GM21381 (cell line): Measurements from ENCODE around the gene RAD1.

Experiments
- ATAC-seq: cut with Tn5 transposase; IDR thresholded peaks from one replicate; pipeline ENCODE4 v1.9.1; 2021; ENCODE audit warnings: mild to moderate bottlenecking, moderate library complexity; ENCODE audit not compliant: unreplicated experiment

The RAD1 gene

DNA sequence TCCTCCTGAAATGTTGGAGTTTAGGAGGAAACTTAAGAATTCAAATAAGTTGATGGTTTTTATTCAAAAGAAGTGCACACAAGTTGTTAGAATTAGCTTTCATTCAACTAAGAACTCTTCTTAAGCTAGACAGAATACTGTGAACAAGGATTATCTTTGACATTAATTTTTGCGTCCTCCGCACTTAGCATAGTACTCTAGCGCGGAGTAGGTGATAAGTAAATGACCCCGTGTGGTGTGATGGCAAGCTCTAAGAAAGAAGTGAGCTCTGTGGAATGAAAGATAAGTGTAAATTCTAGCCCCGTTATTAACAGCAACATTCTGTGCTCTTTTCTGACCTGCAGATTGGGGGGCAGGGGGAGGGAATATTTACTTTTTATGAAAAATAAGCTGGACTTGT is 1.2 kb upstream of the RAD1 start:
- no peak for ATAC-seq

DNA sequence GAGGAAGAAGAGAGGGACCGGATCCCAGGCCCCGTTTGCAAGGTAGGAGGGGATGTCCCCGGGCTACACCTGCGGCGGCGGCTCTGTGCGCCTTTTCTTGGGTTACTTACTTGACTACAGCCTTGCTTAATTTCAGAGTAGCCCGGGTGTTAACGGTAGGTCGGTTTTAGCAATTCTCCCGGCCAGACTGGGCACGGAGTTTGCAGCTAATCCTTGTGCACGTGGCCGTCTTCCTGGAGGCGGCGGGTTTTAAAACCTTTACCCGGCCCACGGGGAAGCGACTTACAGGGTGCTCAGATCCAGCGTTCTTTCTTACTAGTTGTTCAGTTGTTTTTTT is 520 bp upstream of the RAD1 start:
- peak; percentile 14 for ATAC-seq

DNA sequence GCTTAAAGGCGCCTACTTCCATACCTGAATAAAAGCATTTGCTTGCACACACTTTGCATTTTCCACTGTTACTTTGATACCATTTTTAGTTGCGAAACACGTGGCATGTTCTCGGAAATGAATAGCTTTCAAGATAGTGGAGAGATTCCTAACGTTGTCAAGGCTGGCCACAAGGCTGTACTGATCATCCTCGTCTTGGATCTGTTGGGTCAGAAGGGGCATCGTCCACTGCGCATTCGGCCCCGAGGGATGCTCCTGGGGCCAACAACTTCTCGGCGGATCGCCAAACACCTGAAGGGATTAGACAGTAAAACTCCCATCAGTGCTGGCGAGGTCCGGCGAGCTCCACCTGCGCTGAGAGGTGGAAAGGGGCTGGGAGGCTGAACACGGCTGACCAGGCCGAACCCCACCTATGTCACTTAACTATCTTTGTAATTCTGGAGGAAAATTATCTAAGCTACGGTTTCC is 599 bp downstream of the RAD1 start:
- ATAC-seq, result peak; percentile 14

DNA sequence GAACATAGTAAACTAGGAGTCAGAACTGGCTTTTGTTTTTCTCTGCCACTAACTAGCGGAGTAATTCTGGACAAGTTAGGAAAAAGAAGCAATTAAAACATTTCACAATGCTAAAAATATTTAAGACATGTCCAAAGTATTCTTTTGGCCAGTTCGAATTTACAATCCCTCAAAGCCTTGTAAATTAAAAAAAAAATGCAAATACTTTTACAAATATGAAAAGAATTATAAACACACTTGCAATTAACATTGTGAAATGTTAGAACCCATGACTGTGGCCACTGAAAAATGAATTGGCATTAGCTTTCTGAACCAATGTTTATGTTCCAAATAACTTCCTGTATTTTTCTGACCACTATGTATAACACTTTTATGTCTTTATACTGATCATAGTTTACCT is 2.2 kb downstream of the RAD1 start:
- no peak for ATAC-seq

DNA sequence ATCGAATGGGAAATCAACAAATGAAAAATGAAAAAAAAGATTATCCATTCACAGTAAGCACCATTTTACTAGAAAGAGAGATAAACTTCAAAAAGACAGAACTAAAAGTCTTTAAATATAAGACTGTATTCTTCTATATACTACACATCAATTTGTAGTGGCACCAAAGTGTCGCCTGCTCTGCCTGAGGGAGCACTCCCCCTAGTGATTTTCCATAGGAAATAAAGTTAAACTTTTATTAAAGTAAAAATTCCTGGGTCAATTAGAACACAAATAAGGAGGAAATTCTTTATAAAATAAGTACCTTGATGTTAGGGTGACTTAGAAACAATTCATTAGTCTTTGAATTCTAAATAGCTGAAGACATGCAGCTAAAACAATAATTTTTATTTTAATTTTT is 9.7 kb downstream of the RAD1 start:
- ATAC-seq, result no peak

DNA sequence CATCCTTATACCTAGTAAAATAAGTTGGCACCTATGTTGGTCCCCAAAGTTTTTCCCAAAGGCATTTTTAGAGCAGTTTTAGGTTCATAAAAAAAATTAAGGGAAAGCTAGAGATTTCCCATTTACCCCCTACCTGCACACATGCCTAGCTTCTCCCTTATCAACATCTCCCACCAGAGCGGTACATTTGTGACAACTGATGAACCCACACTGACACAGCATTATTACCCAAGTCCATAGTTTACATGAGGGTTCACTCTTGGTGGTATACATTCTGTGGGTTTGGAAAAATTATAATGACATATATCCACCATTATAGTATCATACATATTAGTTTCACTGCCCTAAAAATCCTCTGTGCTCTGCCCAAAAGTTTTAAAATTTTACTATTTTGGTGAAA is 12.0 kb downstream of the RAD1 start:
- no peak for ATAC-seq

DNA sequence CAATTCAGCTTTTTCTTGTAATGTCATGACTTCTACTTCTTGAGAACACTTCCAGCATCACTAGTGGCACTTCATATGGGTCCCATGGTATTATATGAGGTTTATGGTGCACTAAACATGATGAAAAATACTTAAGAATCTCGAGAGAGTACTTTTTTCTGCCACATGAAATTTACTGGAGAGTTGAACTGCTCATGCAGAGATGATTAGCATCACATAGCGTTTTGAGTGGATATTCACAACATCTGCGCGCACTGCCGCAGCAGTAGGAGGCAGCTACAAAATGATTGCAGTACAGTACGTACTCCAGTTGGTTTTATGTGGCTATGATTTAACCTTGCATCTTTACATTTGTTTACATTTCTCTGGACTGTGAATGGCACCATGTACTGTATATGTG is 14.7 kb downstream of the RAD1 start:
- no peak for ATAC-seq

DNA sequence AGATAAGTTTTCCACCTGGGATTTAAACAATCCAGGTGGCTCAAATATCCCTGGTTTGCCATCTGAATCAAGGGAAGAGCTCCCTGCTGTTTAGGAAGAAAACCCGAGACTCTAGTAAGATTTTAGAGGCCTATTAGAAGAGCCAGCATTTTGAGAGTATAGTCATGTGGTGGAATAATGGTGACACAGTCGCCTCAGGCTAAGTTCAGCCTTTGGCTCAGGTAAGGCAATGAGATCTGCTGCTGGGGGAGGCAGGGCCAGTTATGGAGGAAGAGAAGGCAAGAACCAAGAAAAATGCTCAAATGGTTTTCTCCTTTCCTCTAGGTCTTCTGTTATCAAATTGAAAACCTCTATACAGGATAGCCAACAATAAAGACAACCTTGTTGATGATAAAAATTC is 16.2 kb downstream of the RAD1 start:
- ATAC-seq, result no peak

DNA sequence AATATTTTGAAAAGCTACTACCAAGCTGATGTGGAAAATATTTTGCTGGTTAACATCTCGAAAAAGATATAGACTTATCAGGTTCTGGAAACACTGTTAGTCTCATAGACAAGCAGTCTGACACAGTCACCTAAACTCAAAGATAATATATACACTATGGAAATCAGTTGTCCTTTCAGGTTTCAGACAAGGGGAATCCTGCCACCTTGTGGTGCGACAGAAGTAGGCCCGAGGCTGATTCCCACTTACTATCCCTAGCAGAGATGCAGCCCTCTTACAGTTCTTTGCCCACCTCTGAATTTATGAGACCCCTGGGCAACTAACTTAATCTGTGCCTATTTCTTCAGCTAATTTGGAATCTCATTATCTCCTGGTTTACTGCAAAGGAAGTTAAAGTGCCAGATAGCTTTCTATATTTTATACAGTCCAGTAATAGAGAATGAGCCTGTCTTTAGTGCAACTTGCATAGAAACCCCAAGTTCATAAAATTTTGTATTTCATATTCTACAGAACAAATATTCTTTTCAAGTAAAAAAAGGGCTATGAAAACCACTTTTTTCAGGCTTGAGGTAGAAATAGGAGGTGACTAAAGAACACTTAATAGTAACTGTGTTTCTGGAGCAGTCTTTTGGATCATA is 16.9 kb downstream of the RAD1 start:
- ATAC-seq, result peak; percentile 90

DNA sequence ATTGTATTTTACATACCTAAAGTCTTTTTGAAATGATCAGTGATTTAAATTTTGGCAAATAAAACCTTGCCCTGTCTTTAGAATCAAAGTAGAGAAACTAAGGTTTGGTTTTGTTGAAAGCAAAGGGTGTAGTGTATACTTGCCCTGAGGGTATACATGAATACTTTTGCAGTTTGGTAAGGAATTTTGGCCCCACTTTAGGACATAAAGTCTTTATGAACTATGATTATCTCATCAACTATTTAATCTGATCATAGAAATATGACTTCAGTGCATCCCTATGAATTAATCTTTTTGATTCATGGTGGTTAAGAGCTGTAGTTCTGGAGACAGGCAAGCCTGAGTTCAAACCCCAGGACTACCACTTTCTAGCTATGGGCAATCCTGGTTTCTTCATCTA is 17.7 kb downstream of the RAD1 start:
- no peak for ATAC-seq

DNA sequence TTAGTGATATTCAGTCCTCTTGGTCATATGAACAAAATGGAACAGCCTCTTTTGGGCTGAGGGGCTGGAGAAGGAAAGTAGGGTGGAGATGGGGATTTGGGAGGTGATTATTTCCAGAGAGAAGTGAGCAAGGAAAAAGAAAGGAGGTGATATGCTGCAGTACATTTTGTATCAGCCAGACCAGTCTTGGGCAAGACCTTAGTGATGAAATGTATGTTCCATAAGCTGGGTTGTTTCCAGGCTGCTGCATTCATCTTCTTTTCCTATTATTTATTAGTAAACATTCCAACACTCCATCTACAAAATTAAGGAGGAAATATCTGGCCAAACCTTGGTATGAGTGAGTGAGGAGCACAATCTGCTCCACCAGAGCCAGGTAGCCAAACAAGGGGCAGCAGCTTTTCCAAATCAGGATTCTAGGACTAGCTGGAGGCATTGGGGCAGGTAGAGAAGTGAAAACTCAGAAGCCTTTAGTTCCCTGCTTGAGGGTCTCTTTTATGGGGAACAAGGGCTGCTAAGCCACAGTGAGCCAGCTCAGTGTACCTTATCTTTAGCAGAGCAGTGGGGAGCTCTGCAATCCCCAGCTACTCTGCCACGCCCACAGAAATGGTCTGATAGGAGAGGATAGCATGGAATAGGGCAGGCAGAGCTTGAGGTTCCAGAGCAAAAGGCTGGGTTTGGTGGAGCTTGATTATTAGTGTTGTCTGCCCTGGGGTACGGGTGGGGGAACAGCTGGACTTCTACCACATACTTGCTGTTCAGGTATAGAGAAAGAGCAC is 19.5 kb downstream of the RAD1 start:
- ATAC-seq, result no peak

DNA sequence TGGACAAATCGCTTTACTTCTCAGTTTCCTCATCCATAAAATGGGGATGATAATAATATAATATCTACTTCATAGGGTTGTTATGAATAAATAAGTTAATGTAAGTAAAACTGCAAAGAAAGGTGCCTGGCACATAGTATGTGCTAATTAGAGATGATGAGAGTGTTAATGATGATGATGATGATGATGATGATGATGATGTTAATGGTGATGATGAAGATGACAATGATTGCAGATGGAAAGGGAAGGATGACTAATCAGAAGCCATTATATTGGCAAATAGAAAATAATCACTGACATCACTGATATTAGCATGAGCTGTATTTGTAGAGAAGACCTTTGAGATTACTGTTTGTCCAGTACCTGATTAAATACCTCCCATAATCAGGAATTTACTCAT is 20.6 kb downstream of the RAD1 start:
- no peak for ATAC-seq

DNA sequence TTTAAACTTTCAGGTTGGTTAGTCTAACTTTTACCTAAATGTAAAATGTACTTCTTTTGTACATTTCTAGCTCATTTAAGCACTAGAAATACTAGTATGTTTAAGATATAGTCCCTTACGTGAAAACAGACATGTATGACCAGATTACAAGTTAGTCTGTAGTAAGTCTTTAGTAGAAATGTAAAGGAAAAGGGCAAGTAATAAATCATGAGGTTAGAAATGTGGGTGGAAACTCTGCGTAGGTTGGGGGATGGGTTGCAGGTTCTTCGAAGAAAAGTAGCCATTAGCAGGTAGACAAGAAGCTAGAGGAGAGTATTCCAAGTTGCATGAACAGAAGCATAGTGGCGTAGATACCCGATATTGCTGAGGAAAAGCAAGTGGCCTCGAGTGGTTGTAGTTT is 22.9 kb downstream of the RAD1 start:
- ATAC-seq, result no peak

DNA sequence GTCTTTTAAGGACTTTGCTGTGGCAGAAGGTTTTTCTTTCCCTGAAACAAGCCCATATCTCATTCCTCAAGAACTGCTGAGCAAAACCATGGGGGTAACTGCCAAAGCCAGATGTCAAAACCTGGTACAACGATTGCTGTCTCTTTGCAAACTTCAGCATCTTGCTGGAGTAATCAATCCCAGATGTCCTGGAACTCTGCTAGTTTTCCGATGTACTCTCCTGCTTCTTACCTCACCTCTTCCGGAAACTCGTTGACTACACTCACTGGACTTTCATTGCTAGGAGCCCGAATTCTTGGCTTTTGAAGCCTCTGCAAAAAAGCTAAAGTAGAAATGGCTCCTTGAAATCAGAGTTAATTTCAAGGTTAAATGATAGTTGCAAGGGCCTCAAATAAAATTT is 23.3 kb downstream of the RAD1 start:
- no peak for ATAC-seq

DNA sequence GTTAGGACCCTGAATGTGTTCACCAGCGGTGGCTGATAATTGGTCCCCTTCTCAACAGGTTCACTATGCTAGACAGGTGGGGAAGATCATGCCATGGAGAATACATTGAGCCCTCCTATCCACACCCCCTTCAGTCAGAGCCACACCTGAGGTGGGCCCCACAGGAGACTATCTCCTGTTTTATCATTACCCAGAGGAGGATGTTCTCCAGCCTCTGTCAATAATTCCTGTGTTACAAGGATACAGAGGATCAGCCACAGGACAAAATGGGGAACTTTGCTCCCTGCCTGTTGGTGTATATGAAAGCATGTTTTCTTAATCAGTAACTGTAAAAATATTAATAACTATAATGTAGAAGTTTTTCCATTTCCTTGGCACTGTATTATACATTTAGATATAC is 25.9 kb downstream of the RAD1 start:
- no peak for ATAC-seq

DNA sequence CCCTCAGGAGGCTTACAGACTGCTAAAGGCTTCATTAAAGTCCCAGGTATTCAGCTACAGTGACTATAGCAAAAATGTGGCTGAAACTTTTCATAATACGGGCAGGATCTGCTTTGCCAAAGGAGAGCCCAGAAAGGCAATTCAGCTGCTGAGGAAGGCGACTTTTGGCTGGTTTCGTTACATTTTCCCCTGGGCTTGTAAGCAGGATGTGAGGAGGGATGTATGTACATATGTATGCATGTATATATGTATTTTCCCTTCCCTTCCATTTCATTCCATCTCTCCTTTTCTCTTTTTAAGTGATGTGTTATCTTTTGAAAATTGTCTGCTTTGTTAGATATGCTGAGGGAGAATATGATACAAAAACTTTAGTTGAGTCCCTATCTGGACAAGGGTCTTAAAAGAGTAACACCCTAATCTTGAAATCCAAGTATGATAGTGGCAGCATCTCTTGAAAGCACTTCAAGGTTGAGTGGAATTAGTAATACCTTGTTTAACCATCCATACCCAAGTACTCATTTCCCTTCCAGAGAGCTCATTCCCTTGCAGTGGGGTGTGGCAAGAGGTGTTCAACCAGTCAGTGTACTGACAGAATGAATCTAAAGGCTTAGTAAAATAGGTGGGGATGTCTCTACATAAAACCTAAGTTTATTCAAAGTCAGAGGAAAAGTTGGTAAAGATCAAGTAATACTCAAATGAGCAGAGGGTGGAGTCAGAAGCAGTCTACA is 28.7 kb downstream of the RAD1 start:
- ATAC-seq, result no peak

DNA sequence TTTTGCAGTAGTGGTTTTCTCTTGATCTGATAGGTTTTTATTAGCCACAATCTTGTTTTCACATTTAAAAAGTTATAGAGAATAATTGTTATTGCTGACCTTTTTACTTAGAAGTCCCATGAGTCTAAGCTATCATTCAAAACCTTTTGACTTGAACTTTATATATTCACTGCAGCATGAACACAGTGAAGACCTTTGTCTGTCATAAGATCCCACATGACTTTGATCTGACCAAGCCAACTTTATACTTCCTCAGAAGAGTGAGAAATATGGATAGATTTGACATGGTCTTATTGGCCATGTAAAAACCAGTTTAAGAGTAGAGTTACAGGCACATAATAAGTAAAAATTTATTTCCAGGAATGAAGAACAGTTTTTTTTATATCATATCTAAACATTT is 34.1 kb downstream of the RAD1 start:
- no peak for ATAC-seq

DNA sequence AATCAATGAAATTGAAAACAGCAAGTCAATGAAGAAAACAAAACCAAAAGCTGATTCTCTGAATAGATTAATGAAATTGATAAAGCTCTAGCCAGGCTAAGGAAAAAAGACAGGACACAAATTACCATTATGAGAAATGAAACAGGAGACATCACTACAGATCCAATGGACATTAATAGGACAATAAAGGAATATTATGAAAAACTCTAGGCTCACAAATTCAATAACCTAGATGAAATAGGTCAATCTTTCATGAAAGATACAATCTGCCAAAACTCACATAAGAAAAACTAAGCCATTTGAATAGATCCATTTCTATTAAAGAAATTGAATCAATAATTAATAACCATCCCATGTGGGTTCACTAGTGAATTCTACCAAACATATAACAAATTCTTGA is 39.0 kb downstream of the RAD1 start:
- no peak for ATAC-seq

DNA sequence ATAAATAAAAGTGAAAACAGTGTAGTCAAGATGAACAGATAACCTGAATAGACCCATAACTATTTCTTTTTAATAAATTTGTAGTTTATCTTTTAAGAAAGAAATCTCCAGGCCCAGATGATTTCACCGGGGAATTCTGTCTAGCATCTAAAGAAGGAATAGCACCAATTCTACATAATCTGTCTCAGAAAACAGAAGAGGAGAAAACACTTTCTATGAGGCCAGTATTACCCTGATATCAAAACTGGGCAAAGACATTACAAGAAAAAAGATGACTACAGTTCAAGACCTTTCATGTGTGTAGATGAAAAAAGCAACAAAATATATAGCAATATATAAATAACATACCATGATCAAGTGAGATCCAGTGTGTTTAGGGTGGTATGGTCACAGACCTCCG is 44.9 kb downstream of the RAD1 start:
- no peak for ATAC-seq

DNA sequence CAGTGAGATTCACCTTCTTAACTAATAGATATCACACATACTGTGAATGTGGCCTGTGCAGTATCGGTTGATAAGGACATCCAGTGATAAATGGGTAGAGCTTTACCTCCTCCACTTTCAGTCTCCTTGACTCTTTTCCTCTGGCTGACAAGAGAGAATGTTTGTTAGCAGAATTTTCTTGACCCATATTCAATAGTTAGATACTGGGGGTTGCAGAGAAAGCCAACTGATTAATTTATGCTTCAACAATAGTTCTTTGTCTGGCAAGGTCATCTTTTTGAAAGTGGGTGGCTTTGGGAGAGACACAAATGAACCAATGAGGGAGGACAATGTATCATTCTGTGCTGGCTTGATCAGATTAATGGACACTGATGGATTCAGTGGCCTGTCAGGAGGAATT is 46.0 kb downstream of the RAD1 start:
- no peak for ATAC-seq

DNA sequence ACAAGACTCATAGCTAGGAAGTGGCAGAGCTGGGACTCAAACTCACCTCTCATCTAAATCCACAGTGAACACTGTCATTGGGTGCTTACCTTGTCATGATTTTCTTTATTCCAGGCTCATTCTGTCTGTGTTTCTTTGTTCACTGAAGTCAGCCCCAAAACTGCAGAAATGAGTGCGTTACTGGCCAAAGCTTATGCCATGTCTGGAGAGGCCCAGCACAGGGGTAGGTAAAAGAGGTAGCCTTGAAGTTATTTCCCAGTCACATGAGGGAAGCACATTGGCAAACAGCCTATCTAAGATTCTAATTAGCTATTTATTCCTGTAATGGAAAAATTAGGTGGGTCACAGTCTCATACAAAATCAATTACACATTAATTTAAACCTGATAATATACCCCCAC is 46.5 kb downstream of the RAD1 start:
- no peak for ATAC-seq

DNA sequence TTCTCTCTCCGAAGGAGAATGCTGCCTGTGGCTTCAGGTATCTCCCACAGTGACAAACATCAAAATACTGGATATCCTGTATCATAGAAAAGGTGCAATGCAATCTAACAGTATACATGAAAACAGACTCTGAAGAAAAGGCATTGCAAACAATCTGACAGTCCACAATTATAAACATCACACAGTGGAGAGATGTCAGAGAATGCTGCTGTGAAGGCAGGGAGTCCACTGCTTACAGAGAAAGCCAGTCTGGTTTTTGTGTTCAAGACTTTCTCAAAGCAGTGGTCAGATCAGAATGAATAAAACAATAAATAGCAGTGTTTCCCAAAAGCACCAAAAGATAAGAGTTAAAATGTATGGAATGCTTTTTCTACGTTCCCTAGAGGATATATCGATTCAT is 47.6 kb downstream of the RAD1 start:
- ATAC-seq, result no peak
